ENCODE results near the gene PIGQ.

PIGQ gene

GRCh38 chr16:617855-618254 lies 48.1 kb downstream of the PIGQ start:
- no peak overlapping the region for H3K9ac ChIP-seq (ENCODE audit: low read depth, low read length)
- H3K27me3 ChIP-seq (ENCODE audit: control insufficient read depth, insufficient read depth, low read length): no peaks in the 10 kb centered on the region
- H3K9me3 ChIP-seq (ENCODE audit: control insufficient read depth, insufficient read depth, low read length): no peaks in the 10 kb centered on the region
- H3K4me1 ChIP-seq (ENCODE audit: control insufficient read depth, insufficient read depth, low read length): no peaks in the 10 kb centered on the region
- no peaks in the 10 kb centered on the region for H3K36me3 ChIP-seq (ENCODE audit: control insufficient read depth, insufficient read depth, low read length)
- H3K4me3 ChIP-seq (ENCODE audit: low read depth, low read length): no peak overlapping the region

GRCh38 chr16:619476-620100 lies 49.8 kb downstream of the PIGQ start:
- Histone ChIP-seq H3K4me1 (ENCODE audit: control insufficient read depth, insufficient read depth, low read length) (no peaks in the 10 kb centered on the region), H3K9me3 (ENCODE audit: control insufficient read depth, insufficient read depth, low read length) (no peaks in the 10 kb centered on the region), H3K9ac (ENCODE audit: low read depth, low read length) (no peak overlapping the region), H3K4me3 (ENCODE audit: low read depth, low read length) (no peak overlapping the region), H3K27me3 (ENCODE audit: control insufficient read depth, insufficient read depth, low read length) (no peaks in the 10 kb centered on the region), H3K36me3 (ENCODE audit: control insufficient read depth, insufficient read depth, low read length) (no peaks in the 10 kb centered on the region)

GRCh38 chr16:620700-621525 lies 51.1 kb downstream of the PIGQ start:
- Histone ChIP-seq H3K4me1 (ENCODE audit: control insufficient read depth, insufficient read depth, low read length) (no peaks in the 10 kb centered on the region), H3K9ac (ENCODE audit: low read depth, low read length) (no peak overlapping the region), H3K36me3 (ENCODE audit: control insufficient read depth, insufficient read depth, low read length) (peaks cover 1% of the 10 kb centered on the region), H3K9me3 (ENCODE audit: control insufficient read depth, insufficient read depth, low read length) (no peaks in the 10 kb centered on the region), H3K4me3 (ENCODE audit: low read depth, low read length) (no peak overlapping the region), H3K27me3 (ENCODE audit: control insufficient read depth, insufficient read depth, low read length) (no peaks in the 10 kb centered on the region)

GRCh38 chr16:621526-622105 lies 51.8 kb downstream of the PIGQ start:
- Histone ChIP-seq H3K4me3 (ENCODE audit: low read depth, low read length) (no peak overlapping the region), H3K9ac (ENCODE audit: low read depth, low read length) (no peak overlapping the region), H3K36me3 (ENCODE audit: control insufficient read depth, insufficient read depth, low read length) (peaks cover 5% of the 10 kb centered on the region), H3K4me1 (ENCODE audit: control insufficient read depth, insufficient read depth, low read length) (no peaks in the 10 kb centered on the region), H3K9me3 (ENCODE audit: control insufficient read depth, insufficient read depth, low read length) (no peaks in the 10 kb centered on the region), H3K27me3 (ENCODE audit: control insufficient read depth, insufficient read depth, low read length) (no peaks in the 10 kb centered on the region)

- Histone ChIP-seq H3K36me3 (ENCODE audit: control insufficient read depth, insufficient read depth, low read length) (peaks cover 5% of the 10 kb centered on the region), H3K4me3 (ENCODE audit: low read depth, low read length) (no peak overlapping the region), H3K27me3 (ENCODE audit: control insufficient read depth, insufficient read depth, low read length) (no peaks in the 10 kb centered on the region), H3K9ac (ENCODE audit: low read depth, low read length) (no peak overlapping the region), H3K4me1 (ENCODE audit: control insufficient read depth, insufficient read depth, low read length) (no peaks in the 10 kb centered on the region), H3K9me3 (ENCODE audit: control insufficient read depth, insufficient read depth, low read length) (no peaks in the 10 kb centered on the region)
These were observed 53.1 kb downstream of the PIGQ start for GRCh38 chr16:622920-623280.

GRCh38 chr16:624526-625070 lies 54.8 kb downstream of the PIGQ start:
- no peaks in the 10 kb centered on the region for H3K27me3 ChIP-seq (ENCODE audit: control insufficient read depth, insufficient read depth, low read length)
- H3K4me3 ChIP-seq (ENCODE audit: low read depth, low read length): no peak overlapping the region
- H3K9ac ChIP-seq (ENCODE audit: low read depth, low read length): no peak overlapping the region
- peaks cover 7% of the 10 kb centered on the region for H3K36me3 ChIP-seq (ENCODE audit: control insufficient read depth, insufficient read depth, low read length)
- no peaks in the 10 kb centered on the region for H3K9me3 ChIP-seq (ENCODE audit: control insufficient read depth, insufficient read depth, low read length)
- H3K4me1 ChIP-seq (ENCODE audit: control insufficient read depth, insufficient read depth, low read length): no peaks in the 10 kb centered on the region

- Histone ChIP-seq H3K4me1 (ENCODE audit: control insufficient read depth, insufficient read depth, low read length) (peaks cover 4% of the 10 kb centered on the region), H3K36me3 (ENCODE audit: control insufficient read depth, insufficient read depth, low read length) (peaks cover 7% of the 10 kb centered on the region), H3K9ac (ENCODE audit: low read depth, low read length) (no peak overlapping the region), H3K27me3 (ENCODE audit: control insufficient read depth, insufficient read depth, low read length) (no peaks in the 10 kb centered on the region), H3K4me3 (ENCODE audit: low read depth, low read length) (no peak overlapping the region), H3K9me3 (ENCODE audit: control insufficient read depth, insufficient read depth, low read length) (no peaks in the 10 kb centered on the region)
These were observed 55.6 kb downstream of the PIGQ start for GRCh38 chr16:625117-625976.

- no peak overlapping the region for H3K9ac ChIP-seq (ENCODE audit: low read depth, low read length)
- H3K36me3 ChIP-seq (ENCODE audit: control insufficient read depth, insufficient read depth, low read length): peaks cover 7% of the 10 kb centered on the region
- no peaks in the 10 kb centered on the region for H3K9me3 ChIP-seq (ENCODE audit: control insufficient read depth, insufficient read depth, low read length)
- H3K27me3 ChIP-seq (ENCODE audit: control insufficient read depth, insufficient read depth, low read length): no peaks in the 10 kb centered on the region
- peaks cover 4% of the 10 kb centered on the region for H3K4me1 ChIP-seq (ENCODE audit: control insufficient read depth, insufficient read depth, low read length)
- H3K4me3 ChIP-seq (ENCODE audit: low read depth, low read length): no peak overlapping the region
These were observed 56.4 kb downstream of the PIGQ start for GRCh38 chr16:625977-626765.

GRCh38 chr16:626787-627453 lies 57.2 kb downstream of the PIGQ start:
- Histone ChIP-seq H3K9me3 (ENCODE audit: control insufficient read depth, insufficient read depth, low read length) (no peaks in the 10 kb centered on the region), H3K27me3 (ENCODE audit: control insufficient read depth, insufficient read depth, low read length) (no peaks in the 10 kb centered on the region), H3K4me3 (ENCODE audit: low read depth, low read length) (no peak overlapping the region), H3K4me1 (ENCODE audit: control insufficient read depth, insufficient read depth, low read length) (peaks cover 4% of the 10 kb centered on the region), H3K9ac (ENCODE audit: low read depth, low read length) (no peak overlapping the region), H3K36me3 (ENCODE audit: control insufficient read depth, insufficient read depth, low read length) (peaks cover 7% of the 10 kb centered on the region)

GRCh38 chr16:627454-628239 lies 57.9 kb downstream of the PIGQ start:
- H3K27me3 ChIP-seq (ENCODE audit: control insufficient read depth, insufficient read depth, low read length): no peaks in the 10 kb centered on the region
- H3K36me3 ChIP-seq (ENCODE audit: control insufficient read depth, insufficient read depth, low read length): peaks cover 7% of the 10 kb centered on the region
- H3K9ac ChIP-seq (ENCODE audit: low read depth, low read length): no peak overlapping the region
- H3K4me1 ChIP-seq (ENCODE audit: control insufficient read depth, insufficient read depth, low read length): peaks cover 4% of the 10 kb centered on the region
- no peaks in the 10 kb centered on the region for H3K9me3 ChIP-seq (ENCODE audit: control insufficient read depth, insufficient read depth, low read length)
- H3K4me3 ChIP-seq (ENCODE audit: low read depth, low read length): no peak overlapping the region

Measured in iPS-15b (cell line).